Mucosa of descending colon (tissue), 3 donors: ENCODE results near the gene RHEB. TPM values are rescaled to one million over a fixed set of nuclear protein-coding genes. Genes with fewer than 3 reads are reported as not detected.

ENCODE experiments used
- ATAC-seq: fragments of 200-7000 bp; cut with Tn5 transposase; one replicate; pipeline ENCODE4 v1.9.1; 2020; ENCODE audit warnings: mild to moderate bottlenecking, moderate library complexity
- DNase-seq, 3 donors: peaks; one replicate each; pipeline ENCODE4 v3.0.0-alpha.2; 2020
- H3K36me3 ChIP-seq: fragments of 200-600 bp; one replicate; pipeline ENCODE4 v1.8.0; 2021; ENCODE audit warnings: low read depth, mild to moderate bottlenecking
- H3K4me1 ChIP-seq: fragments of 200-600 bp; one replicate; pipeline ENCODE4 v1.8.0; 2021; ENCODE audit warnings: low read depth, mild to moderate bottlenecking
- H3K4me3 ChIP-seq: fragments of 200-600 bp; one replicate; pipeline ENCODE4 v1.8.0; 2021; ENCODE audit warnings: mild to moderate bottlenecking
- H3K9me3 ChIP-seq: fragments of 200-600 bp; one replicate; pipeline ENCODE4 v1.8.0; 2021; ENCODE audit warnings: mild to moderate bottlenecking
- intact Hi-C, 2 donors: fragments of 100-400 bp; cut with DNase I in 1 of 2; cut with micrococcal nuclease in 1 of 2; formaldehyde crosslinking; loops; one replicate each; pipeline versions ENCODE4 v1.11.0 to v1.11.1; 2022; cut with DNase I, micrococcal nuclease
- total RNA-seq, 3 donors: library from RNA; stranded (reverse); fragmentation: NEBNext Ultra II Directional in 2 of 3; extraction: Animal tissue kit (Norgen Biotek cat#: 25700) in 2 of 3; gene quantifications; one replicate each; pipeline versions ENCODE4 v1.2.1 to v1.2.4, GENCODE V29; 2021 to 2023
- TF ChIP-seq, protein P1 (sequence below): fragments of 200-600 bp; IDR thresholded peaks from one replicate; pipeline ENCODE4 v1.8.0; 2022; ENCODE audit warnings: antibody characterized with exemption, mild to moderate bottlenecking
- donor health status: DM: no; HTN: no; CAD: no; lungs with moderate emphysema.
- donor health status: DM: no; HTN: no; CAD: no.
- donor health status: DM: no; HTN: yes; CAD: no.

The RHEB gene
- total RNA-seq, 3 donors from 2014 or later: 40.3 to 114 (median 73.5) TPM

DNA sequence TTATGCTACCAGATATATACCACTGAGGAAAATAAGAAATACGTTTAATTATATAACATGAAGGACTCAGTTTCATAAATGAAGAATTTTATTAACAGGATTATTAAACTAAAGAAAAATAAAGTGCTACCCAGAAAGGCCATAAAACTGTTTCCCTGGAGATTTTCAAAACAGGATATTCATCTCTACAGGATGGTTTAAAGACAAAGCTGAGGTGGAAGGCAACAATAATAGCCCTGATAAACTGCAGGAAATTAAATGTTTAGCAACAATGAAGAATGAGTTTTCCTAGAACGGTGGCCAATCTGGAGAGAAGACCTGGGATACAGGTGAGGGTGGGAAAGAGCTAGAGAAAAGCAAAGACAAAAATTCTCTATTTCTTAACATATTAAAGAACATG is 11.9 kb downstream of the RHEB start:
- ATAC-seq (no peak), DNase-seq (no peak)
- Histone ChIP-seq H3K9me3 (no peaks in the 10 kb centered on the region), H3K4me3 (no peak overlapping the region), H3K36me3 (no peaks in the 10 kb centered on the region), H3K4me1 (peaks cover 8% of the 10 kb centered on the region)
- TF ChIP-seq, protein P1, sequence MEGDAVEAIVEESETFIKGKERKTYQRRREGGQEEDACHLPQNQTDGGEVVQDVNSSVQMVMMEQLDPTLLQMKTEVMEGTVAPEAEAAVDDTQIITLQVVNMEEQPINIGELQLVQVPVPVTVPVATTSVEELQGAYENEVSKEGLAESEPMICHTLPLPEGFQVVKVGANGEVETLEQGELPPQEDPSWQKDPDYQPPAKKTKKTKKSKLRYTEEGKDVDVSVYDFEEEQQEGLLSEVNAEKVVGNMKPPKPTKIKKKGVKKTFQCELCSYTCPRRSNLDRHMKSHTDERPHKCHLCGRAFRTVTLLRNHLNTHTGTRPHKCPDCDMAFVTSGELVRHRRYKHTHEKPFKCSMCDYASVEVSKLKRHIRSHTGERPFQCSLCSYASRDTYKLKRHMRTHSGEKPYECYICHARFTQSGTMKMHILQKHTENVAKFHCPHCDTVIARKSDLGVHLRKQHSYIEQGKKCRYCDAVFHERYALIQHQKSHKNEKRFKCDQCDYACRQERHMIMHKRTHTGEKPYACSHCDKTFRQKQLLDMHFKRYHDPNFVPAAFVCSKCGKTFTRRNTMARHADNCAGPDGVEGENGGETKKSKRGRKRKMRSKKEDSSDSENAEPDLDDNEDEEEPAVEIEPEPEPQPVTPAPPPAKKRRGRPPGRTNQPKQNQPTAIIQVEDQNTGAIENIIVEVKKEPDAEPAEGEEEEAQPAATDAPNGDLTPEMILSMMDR: no peak
- intact Hi-C loops: no loop called here

DNA sequence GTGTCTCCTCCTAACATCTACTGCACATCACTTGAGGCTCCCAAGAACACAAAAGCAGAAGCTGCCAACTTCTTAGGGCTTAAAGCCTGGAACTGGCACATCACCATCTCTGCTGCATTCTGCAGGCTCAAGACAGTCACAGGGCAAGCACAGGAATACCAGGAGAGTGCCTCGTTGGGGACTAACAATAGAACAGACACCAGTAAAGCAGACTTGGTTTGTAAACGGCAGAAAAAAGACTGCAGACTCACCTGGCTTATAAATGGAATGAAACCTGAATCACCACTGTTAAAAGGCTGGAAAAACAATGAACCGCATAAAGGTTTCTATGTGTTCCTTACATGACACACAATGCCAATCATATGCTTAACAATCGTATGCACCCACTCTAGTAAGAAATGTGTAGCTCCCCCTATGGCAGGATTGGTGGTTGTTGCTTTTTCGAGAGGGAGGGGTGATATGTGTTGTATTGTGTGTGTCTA is 12.8 kb downstream of the RHEB start:
- DNase-seq (no peak), ATAC-seq (no peak)
- Histone ChIP-seq H3K4me3 (no peak overlapping the region), H3K4me1 (peaks cover 8% of the 10 kb centered on the region), H3K36me3 (no peaks in the 10 kb centered on the region), H3K9me3 (no peaks in the 10 kb centered on the region)
- intact Hi-C loops: no loop called here
- TF ChIP-seq, protein P1: no peak

DNA sequence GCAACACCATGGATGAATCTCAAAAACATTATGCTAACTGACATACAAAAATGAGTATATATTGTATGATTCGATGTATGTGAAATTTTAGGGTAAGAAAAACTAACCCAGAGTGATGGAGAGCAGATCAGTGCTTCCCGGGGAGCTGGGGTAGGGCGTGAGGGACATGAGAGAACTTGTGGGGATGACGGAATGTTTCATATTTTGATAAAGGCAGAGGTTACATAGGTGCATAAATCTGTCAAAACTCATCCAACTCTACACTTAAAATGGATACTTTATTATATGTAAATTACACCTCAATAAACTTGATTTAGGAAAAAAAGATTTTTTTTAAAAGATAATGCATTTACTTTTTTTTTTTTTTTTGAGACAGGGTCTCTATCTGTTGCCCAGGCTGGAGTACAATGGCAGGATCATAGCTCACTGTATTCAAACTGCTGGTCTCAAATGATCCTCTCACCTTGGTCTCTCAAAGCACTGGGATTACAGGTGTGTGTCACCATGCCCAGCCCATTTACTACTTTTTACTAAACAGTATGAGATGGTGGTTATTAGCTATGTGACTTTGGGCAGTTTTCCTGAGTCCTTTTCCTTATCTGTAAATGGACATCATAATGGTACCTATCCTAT is 13.7 kb downstream of the RHEB start:
- H3K4me3 ChIP-seq: no peak overlapping the region
- no peak for ATAC-seq
- TF ChIP-seq, protein P1: no peak
- no peaks in the 10 kb centered on the region for H3K9me3 ChIP-seq
- no peak for DNase-seq
- H3K4me1 ChIP-seq: peaks cover 8% of the 10 kb centered on the region
- intact Hi-C loops: no loop called here
- H3K36me3 ChIP-seq: no peaks in the 10 kb centered on the region

DNA sequence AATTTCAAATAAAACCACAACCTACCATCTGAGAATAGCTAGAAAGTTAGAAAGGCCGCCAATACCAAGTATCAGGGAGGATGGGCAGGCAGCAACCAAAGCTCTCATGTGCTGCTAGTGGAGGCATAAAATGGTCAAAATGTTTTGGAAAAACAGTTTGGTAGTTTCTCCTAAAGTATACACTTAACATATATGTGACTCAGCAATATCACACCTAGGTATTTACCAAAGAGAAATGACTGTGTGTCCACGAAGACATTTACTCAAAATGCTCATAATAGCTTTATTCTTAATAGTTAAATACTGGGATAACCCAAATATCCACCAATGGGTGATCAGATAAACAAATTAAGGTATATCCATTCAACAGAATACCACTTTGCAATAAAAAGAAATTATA is 14.3 kb downstream of the RHEB start:
- H3K4me3 ChIP-seq: no peak overlapping the region
- peaks cover 8% of the 10 kb centered on the region for H3K4me1 ChIP-seq
- intact Hi-C loops: no loop called here
- H3K9me3 ChIP-seq: no peaks in the 10 kb centered on the region
- no peak for DNase-seq
- ATAC-seq: no peak
- no peaks in the 10 kb centered on the region for H3K36me3 ChIP-seq
- TF ChIP-seq, protein P1: no peak

DNA sequence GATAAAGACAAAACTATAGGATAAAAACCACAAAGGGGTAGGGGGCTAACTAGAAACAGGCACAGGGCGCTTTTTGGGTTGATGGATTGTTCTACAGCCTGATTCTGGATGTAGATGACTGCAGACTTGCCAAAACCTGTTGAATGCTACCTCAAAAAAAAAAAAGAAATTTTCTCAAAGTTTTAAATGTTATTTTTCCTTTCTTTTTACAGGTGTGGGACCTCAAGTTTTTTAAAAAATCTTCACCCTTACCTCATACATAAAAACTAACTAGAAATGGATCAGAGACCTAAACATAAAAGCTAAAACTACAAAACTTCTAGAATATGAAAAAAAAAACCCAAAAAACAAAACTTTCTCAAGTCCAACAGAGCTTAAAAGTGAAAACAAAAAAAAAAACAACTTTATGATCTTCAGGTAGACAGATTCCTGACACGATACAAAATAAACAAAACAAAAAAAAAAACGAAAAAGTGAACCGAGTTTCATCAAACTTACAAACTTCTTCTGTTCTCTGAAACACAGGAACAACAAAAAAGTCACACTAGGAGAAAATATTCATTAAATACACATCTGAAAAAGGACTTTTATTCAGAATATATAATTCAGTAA is 14.9 kb downstream of the RHEB start:
- Histone ChIP-seq H3K9me3 (no peaks in the 10 kb centered on the region), H3K4me1 (peaks cover 7% of the 10 kb centered on the region), H3K4me3 (no peak overlapping the region), H3K36me3 (no peaks in the 10 kb centered on the region)
- ATAC-seq (no peak), DNase-seq (no peak)
- intact Hi-C loops: no loop called here
- TF ChIP-seq, protein P1: no peak
